GM19239 (cell line): ENCODE results near the gene TXNDC15.

Experiments
- DNase-seq: peaks from one replicate; pipeline ENCODE4 v3.0.0; 2011; ENCODE audit warnings: low spot score; ENCODE audit not compliant: insufficient read length
- FAIRE-seq: peaks from 2 replicates; lab custom pipeline; 2011; peaks lifted over from hg19 to GRCh38; lab: Jason Lieb, UNC

The TXNDC15 gene

DNA sequence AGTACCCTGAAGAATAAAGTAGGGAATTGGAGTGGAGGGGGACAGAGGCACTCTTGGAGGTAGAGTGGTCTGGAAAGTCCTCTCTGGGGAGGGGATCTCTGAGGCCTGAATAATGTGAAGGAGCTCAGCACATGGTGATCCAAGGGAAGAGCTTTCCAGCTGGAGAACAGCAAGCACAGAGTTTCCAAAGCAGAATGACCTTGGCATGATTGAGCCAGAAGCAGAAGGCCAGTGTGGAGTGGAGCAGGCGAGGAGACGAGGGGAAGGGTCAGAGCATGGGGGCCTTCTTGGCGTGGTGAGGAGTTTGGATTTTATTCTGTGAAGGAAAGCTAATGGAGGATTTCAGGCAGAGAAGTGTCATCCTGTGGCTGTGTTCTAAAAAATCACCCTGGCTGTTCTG is 39.1 kb downstream of the TXNDC15 start:
- DNase-seq, result no peak
- FAIRE-seq, result no peak

DNA sequence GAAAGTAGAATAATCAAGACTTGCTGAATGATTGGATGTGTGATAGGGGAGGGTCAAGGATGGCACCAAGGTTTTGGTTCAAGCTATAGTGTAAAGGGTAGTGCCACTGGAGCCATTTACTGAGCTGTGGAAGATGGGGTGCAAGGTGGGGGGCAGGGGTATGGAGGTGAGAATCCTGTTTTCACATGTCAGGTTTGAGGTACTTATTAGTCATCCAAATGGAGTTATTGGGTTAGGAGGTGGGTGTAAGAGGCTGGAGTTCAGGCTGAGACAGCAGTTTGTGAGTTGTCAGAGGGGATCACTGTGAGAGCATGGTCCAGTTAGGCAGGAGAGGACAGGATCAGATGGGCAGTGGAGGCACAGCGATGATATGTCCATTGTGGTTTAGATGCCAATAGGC is 39.6 kb downstream of the TXNDC15 start:
- DNase-seq (no peak), FAIRE-seq (no peak)

DNA sequence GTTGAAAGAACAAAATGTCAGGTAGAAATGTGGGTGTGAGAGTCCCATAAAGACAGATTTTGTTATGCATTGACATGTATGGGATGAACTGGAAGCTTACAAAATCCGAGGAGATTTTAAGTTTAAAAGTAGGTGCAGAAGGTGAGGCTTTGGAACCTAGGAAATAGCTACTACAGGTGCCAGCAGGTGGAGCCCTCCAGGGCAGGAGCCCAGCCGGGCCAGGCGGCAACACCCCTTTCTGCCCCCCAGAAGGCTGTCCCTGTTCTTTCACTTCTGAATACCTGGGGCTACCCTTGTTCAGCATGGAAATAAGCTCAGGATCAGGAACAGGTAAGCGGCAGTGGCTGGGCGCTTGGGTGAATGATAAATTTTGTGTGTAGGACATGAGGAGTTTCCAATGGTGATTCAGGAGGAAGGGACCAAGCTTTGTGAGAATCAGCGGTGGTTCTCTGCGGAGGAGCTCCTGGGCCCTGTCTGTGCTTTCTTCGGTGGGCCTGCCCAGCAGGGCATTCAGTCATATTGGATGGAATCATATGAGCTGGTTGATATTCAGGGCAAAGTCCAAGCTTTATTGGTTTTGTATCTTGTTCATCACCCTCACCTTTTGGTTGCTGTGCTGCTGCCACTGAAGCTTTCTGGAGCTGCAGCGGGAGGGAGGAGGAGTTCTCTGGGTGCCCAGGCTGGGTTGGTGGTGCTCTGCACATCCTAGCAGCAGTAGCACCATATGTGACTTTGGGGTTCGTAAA is 43.1 kb downstream of the TXNDC15 start:
- FAIRE-seq (no peak), DNase-seq (no peak)

DNA sequence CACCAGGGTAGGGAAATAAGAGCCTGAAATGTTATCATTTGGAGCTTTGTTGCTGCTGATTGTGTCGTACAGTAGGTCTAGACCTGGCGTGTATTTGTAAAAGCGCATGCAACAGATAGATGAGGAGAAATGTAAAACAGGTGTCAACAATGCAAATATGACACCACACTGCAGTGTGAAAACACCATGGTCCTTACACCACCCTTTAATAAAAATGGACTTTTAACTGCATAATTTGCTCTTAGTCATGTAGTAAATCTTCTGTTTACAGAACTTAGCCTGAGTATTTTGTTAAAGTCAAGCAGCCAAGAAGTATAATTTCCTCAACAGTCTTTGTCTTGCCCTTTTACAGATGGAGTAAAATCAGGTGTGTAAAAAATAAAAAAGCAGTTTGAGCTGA is 44.7 kb downstream of the TXNDC15 start:
- FAIRE-seq (no peak), DNase-seq (no peak)

DNA sequence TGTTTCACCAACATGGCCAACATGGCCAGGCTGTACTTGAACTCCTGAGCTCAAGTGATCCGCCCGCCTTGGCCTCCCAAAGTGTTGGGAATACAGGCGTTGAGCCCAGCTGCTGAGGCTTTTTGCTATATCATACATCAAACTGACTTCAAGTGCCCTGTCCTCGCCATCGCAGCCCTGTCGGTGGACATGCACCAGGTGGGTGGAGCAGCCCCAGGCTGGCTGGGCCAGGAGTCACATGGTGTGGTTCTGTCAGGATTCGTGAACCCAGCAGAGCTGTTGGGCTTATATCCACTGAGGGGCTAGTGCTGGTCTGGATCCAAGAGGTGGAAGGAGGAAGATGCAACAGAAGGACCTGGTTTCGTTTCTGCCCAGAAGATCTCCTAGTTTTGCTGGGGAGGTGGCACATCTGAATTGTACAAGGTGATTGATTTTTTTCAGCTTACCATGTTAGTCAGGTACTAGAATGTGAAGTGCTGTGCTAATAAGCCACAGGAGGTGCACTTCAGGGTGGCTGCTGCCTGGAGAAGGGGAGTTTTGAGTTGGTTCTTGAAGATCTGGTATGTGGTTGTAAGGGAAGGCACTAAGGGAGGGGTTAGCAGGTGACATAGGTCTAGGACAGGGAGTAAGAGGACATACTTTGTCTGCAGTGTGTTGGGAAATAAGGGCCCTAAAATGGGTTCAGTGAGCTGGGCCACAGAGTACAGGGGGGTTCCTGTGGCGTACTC is 46.8 kb downstream of the TXNDC15 start:
- DNase-seq, result no peak
- FAIRE-seq, result no peak

DNA sequence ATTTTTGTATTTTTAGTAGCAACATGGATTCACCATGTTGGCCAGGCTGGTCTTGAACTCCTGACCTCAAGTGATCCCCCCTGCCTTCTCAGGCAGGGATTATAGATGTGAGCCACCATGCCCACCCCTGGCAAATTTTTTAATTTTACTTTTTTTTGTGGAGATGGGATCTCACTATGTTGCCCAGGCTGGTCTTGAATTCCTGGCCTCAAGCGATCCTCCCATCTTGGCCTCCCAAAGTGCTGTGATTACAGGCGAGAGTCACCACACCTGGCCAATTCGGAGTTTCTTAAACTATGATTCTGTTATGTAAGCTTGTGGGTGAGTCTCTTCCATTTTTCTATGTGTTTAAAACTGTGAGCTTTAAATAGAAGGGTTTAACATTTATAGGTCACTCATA is 58.3 kb downstream of the TXNDC15 start:
- no peak for DNase-seq
- FAIRE-seq, result no peak

DNA sequence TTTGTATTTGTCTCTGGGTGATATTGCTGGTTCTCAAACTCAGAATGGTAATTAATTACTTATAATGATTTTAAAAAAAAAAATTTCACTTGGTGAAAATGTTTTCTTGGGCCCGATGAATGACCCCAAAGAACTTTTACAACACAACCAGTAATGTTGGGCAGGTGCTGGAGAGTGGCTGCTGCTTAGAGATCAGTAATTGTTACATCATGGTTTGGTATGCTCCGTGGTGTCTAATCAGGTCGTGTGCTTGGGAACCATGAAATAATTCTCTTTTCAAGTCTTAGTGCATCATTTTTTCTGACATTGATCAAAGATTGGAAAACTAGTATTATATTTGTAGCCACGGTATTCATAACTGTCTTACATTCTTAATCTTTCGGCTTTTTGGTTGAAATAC is 60.0 kb downstream of the TXNDC15 start:
- no peak for DNase-seq
- FAIRE-seq, result no peak

DNA sequence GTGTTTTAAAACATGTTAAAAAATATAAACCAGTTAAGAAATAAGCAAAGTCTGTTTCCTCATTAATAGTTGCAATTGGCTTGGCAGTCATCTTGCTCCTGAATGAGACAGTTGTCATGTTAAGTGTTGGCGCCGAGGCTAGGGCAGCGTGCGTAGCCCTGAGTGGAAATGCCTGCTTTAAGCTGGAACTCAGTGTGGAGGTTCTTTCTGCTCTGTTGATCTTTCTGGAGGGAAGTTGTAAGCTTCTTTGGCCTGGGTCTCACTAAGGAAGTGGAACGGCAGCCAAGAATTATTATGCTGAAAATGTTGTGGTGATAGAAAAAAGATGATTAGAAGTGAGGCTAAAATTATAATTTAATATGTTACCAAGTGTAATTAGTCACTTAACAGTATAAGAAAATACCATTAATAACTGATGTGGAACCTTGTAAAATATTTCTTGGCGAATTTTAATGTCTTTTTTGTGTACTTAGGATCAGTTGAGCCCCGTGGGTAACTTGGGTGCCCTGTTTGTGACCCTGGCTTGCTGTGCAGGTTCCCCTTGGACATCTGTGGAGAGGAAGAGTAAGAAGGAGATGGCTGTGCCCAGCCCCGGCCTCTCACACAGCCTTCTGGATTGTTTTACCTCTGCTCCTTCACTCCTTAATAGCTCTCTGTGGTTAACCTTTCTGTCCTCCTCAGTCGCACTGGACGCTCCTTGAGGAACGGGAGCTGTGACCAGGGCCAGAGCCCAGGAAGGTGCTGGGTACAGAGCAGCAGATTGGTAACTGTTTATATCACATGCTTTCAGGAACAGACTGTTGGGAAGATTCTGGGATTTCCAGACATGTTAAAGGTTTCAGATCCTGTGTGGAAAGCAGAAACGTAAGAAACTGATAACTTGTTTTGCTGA is 61.8 kb downstream of the TXNDC15 start:
- FAIRE-seq (no peak), DNase-seq (no peak)

DNA sequence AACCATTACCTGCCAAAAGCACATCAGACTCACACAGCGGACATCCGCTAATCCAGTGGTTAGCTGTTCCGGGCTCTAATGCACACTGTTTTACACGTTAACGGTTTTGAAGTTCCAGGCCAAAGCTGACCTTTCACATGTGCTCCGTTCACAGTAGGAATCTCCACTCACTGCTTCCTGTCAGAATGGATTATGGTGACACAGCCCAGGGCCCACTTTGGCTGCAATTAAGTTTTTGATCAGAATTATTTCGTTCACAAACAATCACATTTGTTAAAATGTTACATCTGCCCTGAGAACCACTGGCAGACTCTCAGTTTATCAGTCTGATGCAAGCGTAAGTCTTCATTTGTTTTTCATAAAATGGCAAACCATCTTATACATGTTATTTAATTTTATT is 63.4 kb downstream of the TXNDC15 start:
- FAIRE-seq, result no peak
- no peak for DNase-seq

DNA sequence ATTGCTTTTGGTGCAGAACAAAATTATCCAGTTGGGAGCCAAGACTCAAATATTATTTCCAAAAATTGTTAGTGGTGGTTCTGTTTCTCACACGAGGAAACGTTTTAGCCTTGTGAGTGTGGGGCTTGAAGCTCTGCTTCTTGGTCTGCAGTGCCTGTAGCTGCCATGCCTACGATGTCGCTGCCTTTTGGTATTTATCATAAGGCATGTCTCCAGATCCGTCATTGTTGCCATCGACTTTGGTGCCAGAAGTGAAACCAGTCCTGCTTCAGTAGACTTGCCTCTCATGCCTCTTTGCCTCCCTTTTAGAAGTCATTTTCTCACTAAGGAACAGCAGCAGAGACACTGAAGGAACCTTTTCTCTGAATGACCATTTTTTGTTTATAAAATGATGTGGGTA is 63.9 kb downstream of the TXNDC15 start:
- no peak for DNase-seq
- no peak for FAIRE-seq

DNA sequence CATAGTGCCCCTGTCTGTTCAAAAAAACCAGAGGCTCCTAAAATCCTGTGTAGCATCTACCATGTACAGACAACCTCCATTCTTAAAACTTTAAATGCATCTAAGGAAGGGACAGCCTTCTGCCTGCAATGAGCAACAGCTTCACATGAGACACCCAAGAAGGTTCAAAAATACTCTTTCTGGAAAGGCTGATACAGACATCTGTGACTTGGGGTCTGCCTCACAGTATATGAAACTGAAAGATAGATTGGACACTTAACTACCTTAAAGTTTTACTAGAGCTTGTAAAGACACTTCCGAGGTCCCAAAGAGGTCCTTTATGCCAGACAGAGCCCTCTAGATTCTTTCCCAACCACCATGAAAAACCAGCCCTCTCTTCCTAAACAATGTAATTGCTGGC is 65.3 kb downstream of the TXNDC15 start:
- DNase-seq, result no peak
- no peak for FAIRE-seq

DNA sequence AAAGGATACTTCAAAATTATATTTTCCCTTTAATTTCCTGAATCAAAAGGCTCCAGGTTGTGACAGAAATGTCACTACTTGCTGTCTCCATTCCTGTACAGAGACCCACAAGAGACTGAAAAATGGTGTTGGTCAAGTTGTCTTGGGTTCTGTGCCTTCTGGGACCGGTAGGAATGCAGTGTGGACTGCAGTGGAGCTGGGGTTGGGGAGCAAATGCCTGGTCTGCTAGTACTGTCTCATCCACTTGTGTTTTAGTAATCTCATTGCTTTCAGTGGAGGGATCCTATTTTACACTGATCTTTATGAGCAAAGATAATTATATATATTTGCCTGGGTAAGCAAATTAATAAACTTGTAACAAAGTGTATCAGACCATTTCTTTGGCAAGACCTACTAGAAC is 69.4 kb downstream of the TXNDC15 start:
- DNase-seq (no peak), FAIRE-seq (no peak)

DNA sequence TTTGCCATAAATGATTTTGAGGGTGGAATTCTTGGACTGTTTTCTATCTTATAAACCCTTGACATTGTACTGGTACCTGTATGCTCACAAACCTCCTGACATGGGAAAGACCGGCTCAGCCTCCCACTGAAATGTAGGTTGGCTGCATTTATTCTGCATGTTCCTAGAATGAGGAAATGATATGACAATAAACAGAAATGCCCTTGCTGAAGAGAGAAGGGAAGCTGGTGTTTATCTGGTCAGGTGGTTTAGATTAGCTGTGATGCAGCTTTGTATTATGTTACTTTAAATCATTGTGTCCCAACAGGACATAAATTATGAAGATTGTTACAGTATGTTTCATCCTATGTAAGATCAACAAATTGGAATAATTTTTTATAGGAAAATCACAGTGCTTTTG is 70.5 kb downstream of the TXNDC15 start:
- FAIRE-seq (no peak), DNase-seq (no peak)

DNA sequence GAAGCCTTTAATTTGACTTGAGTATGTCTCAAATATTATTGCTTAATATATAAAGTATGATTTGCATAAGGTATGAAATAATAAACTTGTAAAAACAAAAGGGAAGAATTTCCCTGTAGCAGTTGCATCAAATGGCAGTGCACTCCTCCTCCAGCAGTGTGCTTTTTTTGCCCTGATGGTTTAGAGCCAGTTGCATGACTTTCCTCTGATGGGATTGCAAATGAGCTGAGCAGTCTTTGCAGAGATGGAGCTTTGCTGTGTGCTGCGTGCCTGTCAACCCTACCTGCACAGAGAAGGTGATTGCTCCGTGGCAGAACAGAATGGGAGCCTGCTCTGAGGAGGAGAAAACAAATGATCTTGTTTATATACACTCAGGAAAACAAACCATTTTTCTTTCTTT is 70.9 kb downstream of the TXNDC15 start:
- no peak for FAIRE-seq
- no peak for DNase-seq

DNA sequence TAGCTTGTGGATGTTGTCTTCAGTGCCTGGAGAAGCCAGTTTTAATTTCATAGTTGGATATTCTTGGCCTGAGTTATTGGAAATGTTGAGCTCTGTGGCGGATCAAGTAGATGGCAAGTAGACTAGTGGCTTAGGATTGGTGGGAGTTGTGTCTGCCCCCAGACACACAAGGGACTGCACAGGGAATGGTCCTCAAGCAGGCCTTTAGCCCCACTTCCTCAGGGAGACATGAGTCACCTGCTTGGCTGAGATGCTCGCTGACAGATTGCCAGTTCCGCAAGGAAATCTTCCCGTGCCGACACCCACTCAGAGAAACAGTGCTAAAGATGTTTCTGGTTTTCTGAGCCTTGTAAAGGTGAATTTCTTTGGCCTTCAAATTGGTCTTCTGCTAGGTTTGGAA is 74.7 kb downstream of the TXNDC15 start:
- FAIRE-seq (no peak), DNase-seq (no peak)

DNA sequence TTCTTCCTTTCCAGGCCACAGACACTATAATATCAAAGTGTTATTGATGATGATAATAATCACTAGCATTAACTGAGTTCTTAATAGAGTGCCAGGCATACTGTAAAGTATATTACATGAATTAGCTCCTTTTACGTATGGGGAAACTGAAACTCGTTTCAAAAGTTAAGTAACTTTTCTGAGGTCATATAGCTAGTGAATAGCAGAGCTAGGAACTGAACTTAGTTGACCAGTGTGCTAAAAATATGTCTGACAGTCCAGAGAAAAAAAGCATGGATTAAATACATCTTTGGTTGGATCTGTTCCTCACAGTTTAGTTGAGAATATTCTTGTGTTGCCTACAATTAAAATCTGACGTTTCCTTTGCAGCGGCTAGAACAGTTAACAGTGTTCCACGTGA is 75.1 kb downstream of the TXNDC15 start:
- DNase-seq, result no peak
- FAIRE-seq, result no peak
